ENCODE data around the gene CDH23. TPM values are rescaled to one million over a fixed set of nuclear protein-coding genes. Genes with fewer than 3 reads are reported as not detected.
A peak's percentile ranks its signal among the peaks of the same experiment; 100 is the strongest.

CDH23 gene
- total and polyA plus RNA-seq, 2 donors (not counting 1 experiment from before 2014, with no cell fraction given), result 0.01 to 0.17 TPM

DNA sequence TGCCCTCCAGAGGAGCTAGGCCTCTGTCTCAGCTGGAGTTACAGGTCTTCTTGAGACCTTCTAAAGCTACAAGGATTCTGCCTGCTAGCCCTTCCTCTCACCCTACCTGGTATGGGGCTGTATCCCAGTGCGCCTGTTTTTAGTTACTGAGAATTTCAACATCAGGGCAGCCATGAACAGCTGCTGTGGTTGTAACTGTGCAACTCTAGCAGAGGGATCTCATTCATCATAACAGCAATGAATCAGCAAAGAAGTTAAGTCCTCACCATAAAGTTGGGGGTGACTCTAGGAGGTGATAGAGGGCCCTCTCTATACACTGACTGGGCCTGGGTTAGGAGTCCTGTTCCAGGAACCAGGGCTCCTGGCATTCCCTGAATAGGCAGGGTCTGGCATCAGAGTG, 14.0 kb upstream of the CDH23 start:
- Histone ChIP-seq H3K27me3 (ENCODE audit: control insufficient read depth, insufficient read depth, low read length) (no peaks in the 10 kb centered on the region), H3K9ac (ENCODE audit: insufficient read depth, low read length) (no peak overlapping the region)

GRCh38 chr10:71383972-71384687, 12.6 kb upstream of the CDH23 start:
- Histone ChIP-seq H3K27me3 (ENCODE audit: control insufficient read depth, insufficient read depth, low read length) (no peaks in the 10 kb centered on the region), H3K36me3 (ENCODE audit: control insufficient read depth, insufficient read depth, low read length) (no peaks in the 10 kb centered on the region), H3K9me3 (ENCODE audit: control insufficient read depth, insufficient read depth, low read depth, low read length) (no peaks in the 10 kb centered on the region), H3K9ac (ENCODE audit: insufficient read depth, low read length) (no peak overlapping the region), H3K4me3 (replicated peaks in 1 of 4; ENCODE audit: control extremely low read depth in 1 of 4, insufficient read depth in 1 of 4, low read depth in 3 of 4, low read length in 4 of 4) (no peak overlapping the region), H3K4me1 (ENCODE audit: control insufficient read depth, extremely low read depth, insufficient read depth, low read length) (no peaks in the 10 kb centered on the region), H3K4me2 (ENCODE audit: extremely low read depth, insufficient read depth, low read length) (no peak overlapping the region), H3K79me2 (ENCODE audit: control insufficient read depth, insufficient read depth, low read length) (no peaks in the 10 kb centered on the region), H2AFZ (ENCODE audit: low read length) (no peak overlapping the region), H4K20me1 (ENCODE audit: control insufficient read depth, extremely low read depth, insufficient read depth, low read length) (no peaks in the 10 kb centered on the region), H3K27ac (ENCODE audit: insufficient read depth, low read length) (no peak overlapping the region)
- TF ChIP-seq EZH2 (IDR thresholded peaks at IDR 0.05; ENCODE audit: low read length, missing control alignments) (no peak), CTCF (conservative IDR thresholded peaks at IDR 0.05 in 1 of 2, IDR thresholded peaks at IDR 0.05 in 1 of 2; ENCODE audit: low read depth in 1 of 2, low read length in 2 of 2) (peak; percentile 83 to 93)
- peak; percentile 10 to 28 for DNase-seq (ENCODE audit: low read depth in 2 of 2)

More for the DNA sequence above, 14.0 kb upstream of the CDH23 start:
- H3K9me3 ChIP-seq (ENCODE audit: control insufficient read depth, insufficient read depth, low read depth, low read length), result no peaks in the 10 kb centered on the region
- no peaks in the 10 kb centered on the region for H3K4me1 ChIP-seq (ENCODE audit: control insufficient read depth, extremely low read depth, insufficient read depth, low read length)
- peak in 1 of 2 donors; percentile 17 for DNase-seq (ENCODE audit: low read depth in 2 of 2)
- no peak overlapping the region for H3K27ac ChIP-seq (ENCODE audit: insufficient read depth, low read length)
- no peaks in the 10 kb centered on the region for H3K36me3 ChIP-seq (ENCODE audit: control insufficient read depth, insufficient read depth, low read length)
- H2AFZ ChIP-seq (ENCODE audit: low read length), result no peak overlapping the region
- H3K4me2 ChIP-seq (ENCODE audit: extremely low read depth, insufficient read depth, low read length), result no peak overlapping the region
- H4K20me1 ChIP-seq (ENCODE audit: control insufficient read depth, extremely low read depth, insufficient read depth, low read length), result no peaks in the 10 kb centered on the region
- H3K4me3 ChIP-seq (replicated peaks in 1 of 4; ENCODE audit: control extremely low read depth in 1 of 4, insufficient read depth in 1 of 4, low read depth in 3 of 4, low read length in 4 of 4), result no peak overlapping the region
- H3K79me2 ChIP-seq (ENCODE audit: control insufficient read depth, insufficient read depth, low read length), result no peaks in the 10 kb centered on the region
- no peak for TF ChIP-seq EZH2 (IDR thresholded peaks at IDR 0.05; ENCODE audit: low read length, missing control alignments)
- no peak for TF ChIP-seq CTCF (conservative IDR thresholded peaks at IDR 0.05 in 1 of 2, IDR thresholded peaks at IDR 0.05 in 1 of 2; ENCODE audit: low read depth in 1 of 2, low read length in 2 of 2)

- Histone ChIP-seq H3K79me2 (ENCODE audit: control insufficient read depth, insufficient read depth, low read length) (no peaks in the 10 kb centered on the region), H3K27me3 (ENCODE audit: control insufficient read depth, insufficient read depth, low read length) (peaks cover 5% of the 10 kb centered on the region), H3K9ac (ENCODE audit: insufficient read depth, low read length) (no peak overlapping the region), H3K4me3 (replicated peaks in 1 of 4; ENCODE audit: control extremely low read depth in 1 of 4, insufficient read depth in 1 of 4, low read depth in 3 of 4, low read length in 4 of 4) (no peak overlapping the region), H3K4me2 (ENCODE audit: extremely low read depth, insufficient read depth, low read length) (no peak overlapping the region), H4K20me1 (ENCODE audit: control insufficient read depth, extremely low read depth, insufficient read depth, low read length) (no peaks in the 10 kb centered on the region), H3K9me3 (ENCODE audit: control insufficient read depth, insufficient read depth, low read depth, low read length) (no peaks in the 10 kb centered on the region), H3K36me3 (ENCODE audit: control insufficient read depth, insufficient read depth, low read length) (no peaks in the 10 kb centered on the region), H2AFZ (ENCODE audit: low read length) (no peak overlapping the region), H3K27ac (ENCODE audit: insufficient read depth, low read length) (no peak overlapping the region), H3K4me1 (ENCODE audit: control insufficient read depth, extremely low read depth, insufficient read depth, low read length) (no peaks in the 10 kb centered on the region)
- no peak for TF ChIP-seq EZH2 (IDR thresholded peaks at IDR 0.05; ENCODE audit: low read length, missing control alignments)
- DNase-seq (ENCODE audit: low read depth in 2 of 2), result no peak
Measured at GRCh38 chr10:71388171-71388570, 8.5 kb upstream of the CDH23 start.

Data from fibroblast of lung (primary cell).